B cell (primary cell): ENCODE results near the gene G3BP1. TPM values are rescaled to one million over a fixed set of nuclear protein-coding genes. Genes with fewer than 3 reads are reported as not detected.

Experiments
- ATAC-seq: fragments of 200-7000 bp; cut with Tn5 transposase; one replicate; pipeline ENCODE4 v1.10.0; 2021; ENCODE audit warnings: low read depth, mild to moderate bottlenecking, moderate number of reproducible peaks, moderate library complexity
- CTCF ChIA-PET: fragments of 350-600 bp; sonication (Branson Sonifier 250); formaldehyde crosslinking; loops from one replicate; lab custom pipeline; 2021; ENCODE audit warnings: antibody characterized with exemption, inconsistent platforms; lab: Charles Lee
- POLR2A ChIA-PET: fragments of 350-600 bp; sonication (Branson Sonifier 250); formaldehyde crosslinking; loops from one replicate; lab custom pipeline; 2021; ENCODE audit warnings: antibody characterized with exemption; lab: Charles Lee
- DNase-seq: peaks from one replicate; pipeline ENCODE4 v3.0.0; 2013
- H2AFZ ChIP-seq: 2 replicates; pipeline ENCODE4 v1.6.1; 2012; ENCODE audit warnings: mild to moderate bottlenecking, low read depth, low read length; ENCODE audit not compliant: insufficient read depth, poor library complexity, severe bottlenecking
- H3K27ac ChIP-seq, 2 donors: 1 replicate in 1 of 2; 2 replicates in 1 of 2; pipeline ENCODE4 v1.5.1; 2012 to 2013; ENCODE audit warnings: low read length in 2 of 2, mild to moderate bottlenecking in 2 of 2, moderate library complexity in 1 of 2
- H3K27me3 ChIP-seq, 4 experiments: fragments of 200-600 bp in 1 of 4; sonication (generic) in 1 of 4; replicated peaks in 1 of 4; 1 replicate in 2 of 4; 2 replicates in 2 of 4; pipeline versions ENCODE4 v1.6.1 to v1.7.0; 2013 to 2016; ENCODE audit warnings: low read length in 3 of 4, mild to moderate bottlenecking in 2 of 4, mixed read lengths in 1 of 4, moderate library complexity in 1 of 4; ENCODE audit not compliant: insufficient read depth in 4 of 4, control insufficient read depth in 3 of 4; ENCODE audit errors: control extremely low read depth in 1 of 4
- H3K36me3 ChIP-seq, 2 experiments: replicated peaks in 1 of 2; 1 replicate in 1 of 2; 2 replicates in 1 of 2; pipeline versions ENCODE4 v1.6.1 to v1.7.1; 2013; ENCODE audit warnings: low read length in 1 of 2; ENCODE audit not compliant: insufficient read depth in 2 of 2, control insufficient read depth in 1 of 2; ENCODE audit errors: control extremely low read depth in 1 of 2, extremely low read depth in 1 of 2
- H3K4me1 ChIP-seq, 2 donors: fragments of 200-600 bp in 1 of 2; sonication (generic) in 1 of 2; 1 replicate in 1 of 2; 2 replicates in 1 of 2; pipeline versions ENCODE4 v1.5.1 to v1.6.1; 2013 to 2017; ENCODE audit warnings: low read length in 2 of 2; ENCODE audit not compliant: control insufficient read depth in 2 of 2, insufficient read depth in 2 of 2
- H3K4me2 ChIP-seq: replicated peaks from 2 replicates; pipeline ENCODE3; 2012; ENCODE audit warnings: mild to moderate bottlenecking, low read depth, low read length; ENCODE audit not compliant: poor library complexity, severe bottlenecking
- H3K4me3 ChIP-seq, 5 experiments: fragments of 200-600 bp in 1 of 5; sonication (generic) in 1 of 5; 1 replicate in 3 of 5; 2 replicates in 2 of 5; pipeline versions ENCODE4 v1.5.1 to v1.7.0; 2011 to 2016; ENCODE audit warnings: low read length in 4 of 5, mild to moderate bottlenecking in 4 of 5, low read depth in 2 of 5, control low read depth in 1 of 5, moderate library complexity in 1 of 5; ENCODE audit not compliant: insufficient read depth in 1 of 5; ENCODE audit errors: control extremely low read depth in 1 of 5, extremely low read depth in 1 of 5
- H3K79me2 ChIP-seq: fragments of 200-600 bp; sonication (generic); one replicate; pipeline ENCODE4 v1.6.0; 2016; ENCODE audit warnings: low read length; ENCODE audit not compliant: control insufficient read depth, insufficient read depth
- H3K9ac ChIP-seq: fragments of 200-600 bp; sonication (generic); 2 replicates; pipeline ENCODE4 v1.6.1; 2017; ENCODE audit warnings: mild to moderate bottlenecking, low read length, moderate library complexity
- H3K9me3 ChIP-seq, 3 donors: one replicate each; pipeline versions ENCODE4 v1.6.1 to v1.7.1; 2013; ENCODE audit warnings: low read length in 2 of 3; ENCODE audit not compliant: control insufficient read depth in 2 of 3, insufficient read depth in 1 of 3; ENCODE audit errors: control extremely low read depth in 1 of 3
- H4K20me1 ChIP-seq: 2 replicates; pipeline ENCODE4 v1.6.0; 2012; ENCODE audit warnings: mild to moderate bottlenecking, low read length; ENCODE audit not compliant: insufficient read depth, control insufficient read depth, poor library complexity, severe bottlenecking
- H3K27ac Mint-ChIP-seq: one replicate; pipeline ENCODE4 v1.8.0; 2021; ENCODE audit warnings: mixed read lengths
- H3K27me3 Mint-ChIP-seq: one replicate; pipeline ENCODE4 v1.8.0; 2021; ENCODE audit warnings: mixed read lengths
- H3K4me1 Mint-ChIP-seq: one replicate; pipeline ENCODE4 v1.8.0; 2021; ENCODE audit warnings: mixed read lengths
- H3K4me3 Mint-ChIP-seq: one replicate; pipeline ENCODE4 v1.8.0; 2021; ENCODE audit warnings: mixed read lengths
- H3K9me3 Mint-ChIP-seq: one replicate; pipeline ENCODE4 v1.8.0; 2022; ENCODE audit warnings: mixed read lengths; ENCODE audit not compliant: insufficient read depth
- EZH2 ChIP-seq: IDR thresholded peaks from 2 replicates; pipeline ENCODE4 v1.6.1; 2012; ENCODE audit warnings: borderline replicate concordance, low read depth, mild to moderate bottlenecking, moderate library complexity, low read length; ENCODE audit not compliant: insufficient read depth, poor library complexity, severe bottlenecking
- WGBS: methylation state at CpG from one replicate; pipeline ENCODE4 v1.1.5; 2013; ENCODE audit warnings: missing lambda C conversion rate; ENCODE audit not compliant: insufficient coverage; 5-methylcytosine and 5-hydroxymethylcytosine counted together
- intact Hi-C: fragments of 100-400 bp; cut with micrococcal nuclease; formaldehyde crosslinking; loops from one replicate; pipeline ENCODE4 v1.10.0; 2022
- polyA plus RNA-seq: library from polyadenylated mRNA; depleted of rRNA; stranded (reverse); fragments of >200 nt; gene quantifications from 2 replicates; pipeline ENCODE4 v1.2.3, GENCODE V29; 2012
- total RNA-seq, 2 donors: library from RNA; stranded (reverse); fragments of 120-200 nt in 1 of 2; gene quantifications; 1 replicate in 1 of 2; 2 replicates in 1 of 2; pipeline versions ENCODE4 v1.2.3 to v1.2.4, GENCODE V29; 2013 to 2022
- TF ChIP-seq, protein P1 (sequence below): fragments of 200-600 bp; IDR thresholded peaks from one replicate; pipeline ENCODE4 v1.8.0; 2022; ENCODE audit warnings: antibody characterized with exemption, mild to moderate bottlenecking

G3BP1 gene
- total and polyA plus RNA-seq, 2 donors (not counting 1 experiment from before 2014, with no cell fraction given), result 12.7 to 159 TPM

DNA sequence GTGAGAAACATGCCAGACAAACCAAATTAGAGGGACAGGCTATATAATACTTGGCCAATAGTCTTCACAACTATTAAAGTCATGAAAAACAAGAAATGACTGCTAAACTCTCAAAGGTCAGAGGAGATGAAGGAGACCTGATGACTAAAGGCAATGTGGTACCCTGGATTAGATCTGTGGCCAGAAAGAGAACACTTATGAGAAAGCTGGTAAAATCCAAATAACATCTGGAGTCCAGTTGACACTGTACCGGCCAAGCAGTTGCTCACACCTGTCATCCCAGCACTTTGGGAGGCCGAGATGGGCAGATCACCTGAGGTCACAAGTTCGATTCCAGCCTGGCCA lies 37.7 kb upstream of the G3BP1 start:
- H3K36me3 ChIP-seq, result peaks cover 6 to 8% of the 10 kb centered on the region in 2 experiments
- intact Hi-C loops, result no loop called here
- no peak overlapping the region for H3K27ac ChIP-seq
- Mint-ChIP-seq H3K9me3 (peaks cover 8% of the 10 kb centered on the region), H3K4me3 (no peak overlapping the region), H3K4me1 (no peaks in the 10 kb centered on the region), H3K27me3 (no peaks in the 10 kb centered on the region), H3K27ac (no peak overlapping the region)
- ATAC-seq (no peak), DNase-seq (no peak)
- peaks cover 0 to 7% (median 2%) of the 10 kb centered on the region in 3 donors for H3K9me3 ChIP-seq
- H3K9ac ChIP-seq, result no peak overlapping the region
- TF ChIP-seq EZH2, result no peak
- TF ChIP-seq, protein P1, sequence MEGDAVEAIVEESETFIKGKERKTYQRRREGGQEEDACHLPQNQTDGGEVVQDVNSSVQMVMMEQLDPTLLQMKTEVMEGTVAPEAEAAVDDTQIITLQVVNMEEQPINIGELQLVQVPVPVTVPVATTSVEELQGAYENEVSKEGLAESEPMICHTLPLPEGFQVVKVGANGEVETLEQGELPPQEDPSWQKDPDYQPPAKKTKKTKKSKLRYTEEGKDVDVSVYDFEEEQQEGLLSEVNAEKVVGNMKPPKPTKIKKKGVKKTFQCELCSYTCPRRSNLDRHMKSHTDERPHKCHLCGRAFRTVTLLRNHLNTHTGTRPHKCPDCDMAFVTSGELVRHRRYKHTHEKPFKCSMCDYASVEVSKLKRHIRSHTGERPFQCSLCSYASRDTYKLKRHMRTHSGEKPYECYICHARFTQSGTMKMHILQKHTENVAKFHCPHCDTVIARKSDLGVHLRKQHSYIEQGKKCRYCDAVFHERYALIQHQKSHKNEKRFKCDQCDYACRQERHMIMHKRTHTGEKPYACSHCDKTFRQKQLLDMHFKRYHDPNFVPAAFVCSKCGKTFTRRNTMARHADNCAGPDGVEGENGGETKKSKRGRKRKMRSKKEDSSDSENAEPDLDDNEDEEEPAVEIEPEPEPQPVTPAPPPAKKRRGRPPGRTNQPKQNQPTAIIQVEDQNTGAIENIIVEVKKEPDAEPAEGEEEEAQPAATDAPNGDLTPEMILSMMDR, result no peak
- H3K4me1 ChIP-seq, result no peaks in the 10 kb centered on the region
- no peaks in the 10 kb centered on the region for H3K27me3 ChIP-seq
- no peak overlapping the region for H2AFZ ChIP-seq
- H3K79me2 ChIP-seq, result peaks cover 7% of the 10 kb centered on the region
- H3K4me3 ChIP-seq, result no peak overlapping the region
- CTCF ChIA-PET, result interaction anchor here (11.7 kb wide), 1 partner anchor 75 kb away, joined by 156 read pairs; no protein-coding TSS in a partner anchor
- no peak overlapping the region for H3K4me2 ChIP-seq
- 100% methylated on average over 2 of the region's 3 CpGs for WGBS
- no peaks in the 10 kb centered on the region for H4K20me1 ChIP-seq
- POLR2A ChIA-PET, result no interaction called here

DNA sequence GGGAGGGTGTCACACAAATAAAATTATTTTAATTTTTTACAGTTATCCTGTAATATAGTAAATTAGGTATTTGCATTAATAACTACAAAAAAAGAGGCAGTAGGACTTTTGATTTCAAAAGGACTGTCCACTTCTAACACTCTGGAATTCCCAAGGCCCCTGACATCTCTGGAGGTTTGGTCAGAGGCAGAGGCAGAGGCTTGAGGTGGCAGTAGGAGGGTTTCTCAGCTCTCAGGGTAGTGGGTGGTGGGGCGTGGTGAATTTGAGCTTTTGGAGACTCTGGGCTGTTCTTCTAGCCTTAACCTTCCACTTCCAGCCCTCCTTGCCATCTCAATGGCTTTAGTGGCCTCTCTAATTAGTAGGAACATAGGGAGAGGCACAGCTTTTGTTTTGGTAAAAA lies 36.1 kb upstream of the G3BP1 start:
- no peak for DNase-seq
- WGBS, result no CpG with 5 or more reads among the region's 1 CpG
- CTCF ChIA-PET, result interaction anchor here (0.6 to 11.7 kb wide), 3 partner anchors 76 to 287 kb away, joined by 3 to 156 read pairs (median 4); no protein-coding TSS in a partner anchor

More for the DNA sequence above, 36.1 kb upstream of the G3BP1 start:
- TF ChIP-seq, protein P1, result no peak
- no peak for TF ChIP-seq EZH2
- Histone ChIP-seq H3K4me1 (peaks cover 3% of the 10 kb centered on the region in 2 donors), H3K4me3 (no peak overlapping the region), H3K79me2 (peaks cover 7% of the 10 kb centered on the region), H3K36me3 (peaks cover 6 to 8% of the 10 kb centered on the region in 2 experiments), H3K27ac (no peak overlapping the region), H4K20me1 (peaks cover 6% of the 10 kb centered on the region), H3K27me3 (no peaks in the 10 kb centered on the region), H3K9me3 (peaks cover 0 to 1% (median 0%) of the 10 kb centered on the region in 3 donors), H2AFZ (no peak overlapping the region), H3K9ac (no peak overlapping the region), H3K4me2 (no peak overlapping the region)
- no peak for ATAC-seq
- intact Hi-C loops, result no loop called here
- H3K4me3 Mint-ChIP-seq, result no peak overlapping the region
- no peak overlapping the region for H3K27ac Mint-ChIP-seq
- H3K4me1 Mint-ChIP-seq, result peaks cover 6% of the 10 kb centered on the region
- POLR2A ChIA-PET, result no interaction called here
- H3K27me3 Mint-ChIP-seq, result no peaks in the 10 kb centered on the region
- no peaks in the 10 kb centered on the region for H3K9me3 Mint-ChIP-seq
